ENCODE data around the gene MAGEA9B.
"Not testable (repeated sequence)": the region's sequence is repeated elsewhere in the genome, so short reads cannot be mapped to it uniquely, and the experiment has no call there.

GRCh38 chrX:149587359-149587758, at the start of gene MAGEA9B:
- not testable (repeated sequence) for TF ChIP-seq TSHZ2 (CRISPR knock-in tag; IDR thresholded peaks at IDR 0.05); BACH2 (CRISPR knock-in tag; IDR thresholded peaks at IDR 0.05; ENCODE audit: borderline replicate concordance); GLIS3 (CRISPR knock-in tag; IDR thresholded peaks at IDR 0.05); SNAI2 (CRISPR knock-in tag; IDR thresholded peaks at IDR 0.05); ZNF565 (CRISPR knock-in tag; conservative IDR thresholded peaks at IDR 0.05; ENCODE audit: low read depth)

Measured in SK-N-SH treated with all-trans-retinoic acid at 6 μM for 48 hours (cell line).